Gastrocnemius medialis (tissue), 4 donors: ENCODE data around the gene IGSF21. TPM values are rescaled to one million over a fixed set of nuclear protein-coding genes. Genes with fewer than 3 reads are reported as not detected.

ENCODE experiments used
- ATAC-seq, 2 donors: fragments of 150-250 bp; one replicate each; pipeline ENCODE4 v1.9.1; 2016
- DNase-seq, 2 donors: peaks; one replicate each; pipeline ENCODE4 v3.0.0-alpha.2; 2019
- H3K27ac ChIP-seq, 4 donors: fragments of 200-600 bp; sonication (generic); 1 replicate in 1 of 4; 2 replicates in 3 of 4; pipeline ENCODE4 v1.5.1; 2016 to 2018; ENCODE audit warnings: mild to moderate bottlenecking in 2 of 4, moderate library complexity in 1 of 4
- H3K27me3 ChIP-seq, 3 donors: fragments of 200-600 bp; sonication (generic) in 2 of 3; 1 replicate in 1 of 3; 2 replicates in 2 of 3; pipeline versions ENCODE4 v1.5.1 to v1.6.0; 2016 to 2019; ENCODE audit warnings: mild to moderate bottlenecking in 1 of 3, moderate library complexity in 1 of 3
- H3K36me3 ChIP-seq, 2 donors: fragments of 200-600 bp; sonication (generic) in 1 of 2; one replicate each; pipeline ENCODE4 v1.5.1; 2017 to 2018
- H3K4me1 ChIP-seq, 2 donors: fragments of 200-600 bp; sonication (generic) in 1 of 2; one replicate each; pipeline ENCODE4 v1.5.1; 2016 to 2017; ENCODE audit warnings: mild to moderate bottlenecking in 2 of 2
- H3K4me3 ChIP-seq, 4 donors: fragments of 200-600 bp; sonication (generic) in 3 of 4; 1 replicate in 1 of 4; 2 replicates in 3 of 4; pipeline ENCODE4 v1.5.1; 2016 to 2019; ENCODE audit warnings: mild to moderate bottlenecking in 2 of 4
- H3K9me3 ChIP-seq, 3 donors: fragments of 200-600 bp; sonication (generic) in 2 of 3; 1 replicate in 1 of 3; 2 replicates in 2 of 3; pipeline ENCODE4 v1.5.1; 2016 to 2019
- CTCF ChIP-seq, 5 experiments: fragments of 450-650 bp in 3 of 5; fragments of 200-600 bp in 2 of 5; sonication (generic) in 2 of 5; IDR thresholded peaks in 4 of 5; conservative IDR thresholded peaks in 1 of 5; 1 replicate in 4 of 5; 2 replicates in 1 of 5; pipeline ENCODE4 v1.5.1; 2016 to 2019; ENCODE audit warnings: antibody characterized with exemption in 5 of 5, mild to moderate bottlenecking in 3 of 5, moderate library complexity in 3 of 5
- POLR2A ChIP-seq, 2 donors: fragments of 450-650 bp; IDR thresholded peaks; one replicate each; pipeline ENCODE4 v1.6.1; 2017; ENCODE audit warnings: antibody characterized with exemption in 2 of 2, mild to moderate bottlenecking in 2 of 2, moderate library complexity in 2 of 2
- in situ Hi-C, 4 donors: fragments of 200-750 bp; cut with MboI; loops; one replicate each; pipeline versions ENCODE4 v1.15.0 to v1.8.0; 2017; ENCODE audit warnings: low sequenced_read_pairs in 4 of 4
- intact Hi-C: fragments of 100-400 bp; cut with DNase I; formaldehyde crosslinking; loops from one replicate; pipeline ENCODE4 v1.15.1; 2023; ENCODE audit warnings: low total_unique reads
- total RNA-seq, 4 donors: library from RNA; depleted of rRNA; stranded (reverse); fragments of >200 nt; gene quantifications; one replicate each; pipeline versions ENCODE4 v1.1.0 to v1.2.3, GENCODE V29; 2016

IGSF21 gene
- total RNA-seq, 4 donors from 2014 or later: 0.32 to 0.66 (median 0.53) TPM

- in situ Hi-C loops (no loop called here), intact Hi-C loops (no loop called here)
- H3K4me1 ChIP-seq: no peaks in the 10 kb centered on the region
- H3K27me3 ChIP-seq: peaks cover 0 to 3% (median 0%) of the 10 kb centered on the region in 3 donors
- TF ChIP-seq CTCF (IDR thresholded peaks at IDR 0.05 in 4 of 5, conservative IDR thresholded peaks at IDR 0.05 in 1 of 5): no peak
- TF ChIP-seq POLR2A (IDR thresholded peaks at IDR 0.05): no peak
- DNase-seq: no peak
- no peaks in the 10 kb centered on the region for H3K36me3 ChIP-seq
- H3K4me3 ChIP-seq: no peak overlapping the region
- H3K9me3 ChIP-seq: no peaks in the 10 kb centered on the region
- ATAC-seq: no peak
- no peak overlapping the region for H3K27ac ChIP-seq
Measured at GRCh38 chr1:18384471-18384870, 276.9 kb downstream of the IGSF21 start.

GRCh38 chr1:18385239-18385790 lies 277.7 kb downstream of the IGSF21 start:
- no peaks in the 10 kb centered on the region for H3K9me3 ChIP-seq
- H3K27me3 ChIP-seq: no peaks in the 10 kb centered on the region
- no peak overlapping the region for H3K4me3 ChIP-seq
- no peak overlapping the region for H3K27ac ChIP-seq
- no peak for ATAC-seq
- intact Hi-C loops (no loop called here), in situ Hi-C loops (no loop called here)
- H3K36me3 ChIP-seq: no peaks in the 10 kb centered on the region
- no peak for DNase-seq
- no peaks in the 10 kb centered on the region for H3K4me1 ChIP-seq
- no peak for TF ChIP-seq POLR2A (IDR thresholded peaks at IDR 0.05)
- no peak for TF ChIP-seq CTCF (IDR thresholded peaks at IDR 0.05 in 4 of 5, conservative IDR thresholded peaks at IDR 0.05 in 1 of 5)

GRCh38 chr1:18386591-18386990 lies 279.0 kb downstream of the IGSF21 start:
- Histone ChIP-seq H3K4me1 (no peaks in the 10 kb centered on the region), H3K36me3 (no peaks in the 10 kb centered on the region), H3K9me3 (no peaks in the 10 kb centered on the region), H3K27ac (no peak overlapping the region), H3K27me3 (no peaks in the 10 kb centered on the region), H3K4me3 (no peak overlapping the region)
- intact Hi-C loops (no loop called here), in situ Hi-C loops (no loop called here)
- no peak for DNase-seq
- ATAC-seq: no peak
- no peak for TF ChIP-seq POLR2A (IDR thresholded peaks at IDR 0.05)

- H3K36me3 ChIP-seq: no peaks in the 10 kb centered on the region
- TF ChIP-seq CTCF (IDR thresholded peaks at IDR 0.05 in 4 of 5, conservative IDR thresholded peaks at IDR 0.05 in 1 of 5) (no peak), POLR2A (IDR thresholded peaks at IDR 0.05) (no peak)
- no peak overlapping the region for H3K4me3 ChIP-seq
- DNase-seq (no peak), ATAC-seq (no peak)
- H3K27me3 ChIP-seq: no peaks in the 10 kb centered on the region
- intact Hi-C loops (no loop called here), in situ Hi-C loops (no loop called here)
- H3K4me1 ChIP-seq: no peaks in the 10 kb centered on the region
- H3K27ac ChIP-seq: no peak overlapping the region
- no peaks in the 10 kb centered on the region for H3K9me3 ChIP-seq
Measured at GRCh38 chr1:18387307-18387706, 279.7 kb downstream of the IGSF21 start.

GRCh38 chr1:18390953-18391352 lies 283.4 kb downstream of the IGSF21 start:
- Histone ChIP-seq H3K4me3 (no peak overlapping the region), H3K9me3 (no peaks in the 10 kb centered on the region), H3K27ac (no peak overlapping the region), H3K36me3 (no peaks in the 10 kb centered on the region), H3K27me3 (peaks cover 0 to 7% (median 0%) of the 10 kb centered on the region in 3 donors), H3K4me1 (no peaks in the 10 kb centered on the region)
- intact Hi-C loops (no loop called here), in situ Hi-C loops (no loop called here)
- ATAC-seq: no peak
- DNase-seq: no peak
- TF ChIP-seq POLR2A (IDR thresholded peaks at IDR 0.05): no peak
- TF ChIP-seq CTCF (IDR thresholded peaks at IDR 0.05 in 4 of 5, conservative IDR thresholded peaks at IDR 0.05 in 1 of 5): no peak
